HG02852 (cell line): ENCODE measurements around the gene PSMD13.
"Not testable (repeated sequence)": the region's sequence is repeated elsewhere in the genome, so short reads cannot be mapped to it uniquely, and the experiment has no call there.

Experiments
- ATAC-seq: cut with Tn5 transposase; IDR thresholded peaks from one replicate; pipeline ENCODE4 v1.9.1; 2021; ENCODE audit warnings: mild to moderate bottlenecking, moderate library complexity; ENCODE audit not compliant: unreplicated experiment

The PSMD13 gene

DNA sequence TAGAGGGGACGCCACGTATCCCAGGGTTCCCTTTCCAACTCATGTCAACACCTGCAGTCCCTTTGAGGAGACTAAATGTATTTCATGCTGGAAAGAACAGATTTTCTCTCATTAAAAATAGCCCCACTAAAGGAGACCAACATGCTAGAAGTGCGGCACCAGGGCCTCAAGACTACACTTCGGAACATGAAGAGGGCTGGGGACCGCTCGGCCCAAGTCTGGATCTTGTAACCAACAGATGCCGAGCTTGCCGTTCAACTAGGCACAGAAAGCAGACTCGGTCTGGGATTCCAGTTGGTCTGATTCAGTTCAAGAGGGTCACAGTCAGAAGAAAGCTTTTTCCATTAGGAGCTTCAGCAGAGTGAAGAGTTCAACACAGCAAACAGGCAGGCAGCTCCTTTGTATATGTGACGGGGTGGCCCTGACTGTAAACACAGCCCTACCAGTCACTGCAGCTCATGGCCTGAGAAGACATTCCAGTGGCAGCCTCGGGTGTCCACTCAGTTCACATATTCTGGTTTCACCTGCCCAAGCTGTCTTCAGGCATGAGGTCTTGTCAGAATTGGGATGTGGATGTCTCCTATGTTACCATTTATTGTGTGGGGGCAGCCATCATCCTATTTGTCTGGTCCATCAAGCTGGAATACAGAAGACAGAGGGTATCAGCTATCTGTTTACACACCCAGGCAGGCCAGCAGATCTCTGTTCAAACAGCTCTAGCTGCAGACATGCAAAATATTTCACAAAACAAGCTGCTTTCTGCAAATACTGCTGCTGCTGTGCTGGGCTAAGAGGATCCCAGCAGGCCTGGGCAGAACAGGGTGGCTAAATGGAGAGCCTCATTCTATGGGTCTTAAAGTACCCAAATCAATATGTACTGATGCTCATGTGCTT is 20.4 kb upstream of the PSMD13 start:
- ATAC-seq: no peak

- ATAC-seq: no peak
These were observed 19.1 kb upstream of the PSMD13 start for GRCh38 chr11:217704-218103.

DNA sequence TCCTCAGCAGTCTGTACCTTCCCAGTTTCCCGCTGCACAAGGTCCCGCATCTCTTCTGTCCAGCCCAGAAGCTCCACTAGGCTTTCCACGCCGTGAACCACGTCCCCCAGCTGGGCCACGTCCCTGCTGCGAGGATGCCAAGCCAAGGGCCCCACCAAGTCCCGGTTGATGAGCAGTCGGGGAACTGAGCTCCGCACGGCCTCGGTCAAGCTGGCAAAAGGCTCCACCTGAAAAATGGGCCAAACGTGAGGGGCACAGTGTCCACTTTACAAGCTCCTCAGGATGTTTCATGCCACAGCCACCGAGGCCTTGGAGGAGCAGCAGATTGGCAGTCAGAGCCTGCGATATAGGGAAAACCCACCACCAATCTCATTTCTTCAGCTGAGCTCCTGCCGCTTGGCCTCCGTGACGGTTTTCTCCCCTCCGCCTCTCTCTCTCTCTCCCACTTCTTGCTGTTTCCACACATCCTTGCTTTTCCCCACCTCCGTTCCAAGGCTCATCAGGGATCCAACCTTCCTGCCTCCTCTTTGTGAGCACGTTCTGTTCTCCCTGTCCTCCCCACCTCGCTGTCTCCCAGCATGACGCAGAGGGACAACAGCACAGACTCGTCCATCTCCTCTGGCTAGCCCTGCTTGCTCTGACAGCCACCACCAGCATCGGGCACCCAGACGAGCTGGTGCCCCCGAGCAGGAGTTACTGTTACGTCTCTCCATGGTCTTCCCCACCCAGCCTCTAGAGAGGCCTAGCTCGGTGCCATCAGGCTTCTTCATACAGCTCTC is 17.8 kb upstream of the PSMD13 start:
- no peak for ATAC-seq

DNA sequence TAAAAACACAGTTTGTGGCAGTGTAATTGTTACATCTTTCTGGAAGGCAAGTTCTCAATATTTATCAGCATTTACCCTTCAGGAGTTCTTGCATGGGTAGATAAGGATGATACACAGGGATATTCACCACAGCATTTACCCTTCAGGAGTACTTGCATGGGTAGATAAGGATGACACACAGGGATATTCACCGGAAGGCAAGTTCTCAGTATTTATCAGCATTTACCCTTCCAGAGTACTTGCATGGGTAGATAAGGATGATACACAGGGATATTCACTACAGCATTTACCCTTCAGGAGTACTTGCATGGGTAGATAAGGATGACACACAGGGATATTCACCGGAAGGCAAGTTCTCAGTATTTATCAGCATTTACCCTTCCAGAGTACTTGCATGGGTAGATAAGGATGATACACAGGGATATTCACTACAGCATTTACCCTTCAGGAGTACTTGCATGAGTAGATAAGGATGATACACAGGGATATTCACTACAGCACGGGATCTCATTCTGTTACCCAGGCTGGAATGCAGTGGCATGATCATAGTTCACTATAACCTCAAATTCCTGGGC is 16.0 kb upstream of the PSMD13 start:
- ATAC-seq: not testable (repeated sequence)

- ATAC-seq: no peak
These were observed 15.2 kb upstream of the PSMD13 start for GRCh38 chr11:221539-221938.

- no peak for ATAC-seq
These were observed 14.6 kb upstream of the PSMD13 start for GRCh38 chr11:221998-222789.

GRCh38 chr11:223026-223789 is 13.6 kb upstream of the PSMD13 start:
- no peak for ATAC-seq

- no peak for ATAC-seq
These were observed 12.9 kb upstream of the PSMD13 start for GRCh38 chr11:223884-224283.

GRCh38 chr11:224424-224823 is 12.4 kb upstream of the PSMD13 start:
- no peak for ATAC-seq

GRCh38 chr11:225734-226453 is 10.9 kb upstream of the PSMD13 start:
- no peak for ATAC-seq

DNA sequence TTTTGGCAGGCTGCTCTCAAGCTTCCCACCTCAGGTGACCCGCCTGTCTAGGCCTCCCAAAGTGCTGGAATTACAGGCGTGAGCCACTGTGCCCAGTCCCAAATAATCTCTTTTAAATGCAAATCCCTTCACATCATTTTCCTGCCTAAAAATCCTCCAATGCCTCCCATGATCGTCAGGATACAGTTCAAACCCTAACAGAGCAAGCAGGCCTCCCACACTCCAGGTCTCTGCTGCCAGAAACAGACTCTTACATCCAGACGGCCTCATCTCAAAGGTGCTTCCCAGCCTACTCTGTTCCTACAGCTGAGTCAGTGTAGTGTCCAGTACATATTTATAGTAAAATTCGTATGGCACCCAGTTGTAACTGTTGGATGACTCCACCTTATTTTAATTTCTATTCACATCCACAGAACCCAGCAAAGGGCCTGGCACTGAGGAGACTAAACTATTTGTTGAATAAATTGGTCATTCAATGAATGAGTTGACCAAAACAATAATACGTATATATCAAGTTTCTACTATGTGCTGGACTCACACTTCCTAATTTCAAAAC is 8.9 kb upstream of the PSMD13 start:
- ATAC-seq: no peak

- no peak for ATAC-seq
These were observed 6.3 kb upstream of the PSMD13 start for GRCh38 chr11:230431-230830.

- no peak for ATAC-seq
These were observed 3.8 kb upstream of the PSMD13 start for GRCh38 chr11:232783-233565.

GRCh38 chr11:235180-235579 is 1.6 kb upstream of the PSMD13 start:
- ATAC-seq: no peak

- peak; percentile 18 for ATAC-seq
These were observed 1.2 kb upstream of the PSMD13 start for GRCh38 chr11:235609-235996.

GRCh38 chr11:235997-236773 is 591 bp upstream of the PSMD13 start, which contains the start of gene SIRT3:
Gene SIRT3 (minus strand): TSS chr11:236342. CDS start chr11:236328, 14 bp downstream.
- ATAC-seq: peak; percentile 66

- ATAC-seq: not testable (repeated sequence)
These were observed 1.6 kb downstream of the PSMD13 start for GRCh38 chr11:238346-238745.

GRCh38 chr11:240315-240714 is 3.5 kb downstream of the PSMD13 start:
- no peak for ATAC-seq
